Measurements from ENCODE around the gene YKT6. TPM values are rescaled to one million over a fixed set of nuclear protein-coding genes. Genes with fewer than 3 reads are reported as not detected.

Gene YKT6
- total and polyA plus RNA-seq, 2 of the 8 experiments (the other 6 are each of a cell fraction or from before 2014, with no cell fraction given) = 75.3 to 103 TPM

DNA sequence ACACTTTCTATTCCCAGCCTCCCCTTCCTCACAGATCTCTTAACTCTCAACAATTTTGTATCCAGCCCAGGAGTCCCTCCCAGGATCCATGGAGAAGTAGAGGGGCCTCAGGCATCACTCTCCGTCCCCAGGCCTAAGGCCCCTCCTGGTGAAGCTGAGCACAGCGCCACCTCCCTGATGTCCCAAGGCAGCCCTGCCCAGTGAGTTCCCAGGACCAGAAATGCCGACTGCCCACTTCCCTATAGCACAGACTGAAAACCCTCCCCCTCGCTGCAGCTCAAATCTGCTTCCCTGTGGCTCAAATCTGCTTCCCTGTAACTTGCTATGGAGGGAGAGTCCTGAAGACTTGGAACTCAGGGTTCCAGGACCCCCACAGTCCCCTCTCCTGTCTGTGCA, 35.6 kb downstream of the YKT6 start:
- Histone ChIP-seq H3K4me3 (ENCODE audit: extremely low read depth in 1 of 4, insufficient read depth in 2 of 4, low read depth in 3 of 4, low read length in 4 of 4) (no peak overlapping the region), H3K23me2 (ENCODE audit: low read depth, low read length) (no peaks in the 10 kb centered on the region)

More for the DNA sequence above, 35.6 kb downstream of the YKT6 start:
- Histone ChIP-seq H3K79me2 (ENCODE audit: control insufficient read depth in 1 of 2, insufficient read depth in 2 of 2, low read length in 2 of 2) (no peaks in the 10 kb centered on the region), H3K56ac (replicated peaks; ENCODE audit: insufficient read length, low read depth, low read length) (no peak overlapping the region), H3K4ac (replicated peaks; ENCODE audit: insufficient read length, low read depth, low read length) (no peak overlapping the region), H3K9me3 (ENCODE audit: insufficient read depth in 2 of 2, low read depth in 1 of 2, low read length in 1 of 2) (no peaks in the 10 kb centered on the region), H3K9ac (replicated peaks in 1 of 4; ENCODE audit: extremely low read depth in 1 of 4, low read depth in 3 of 4, low read length in 3 of 4) (no peak overlapping the region), H2BK5ac (ENCODE audit: low read depth, low read length) (no peak overlapping the region), H2BK20ac (ENCODE audit: low read length) (no peak overlapping the region), H3K79me1 (ENCODE audit: low read depth, low read length) (no peaks in the 10 kb centered on the region), H2AK5ac (ENCODE audit: low read depth, low read length) (no peak overlapping the region), H3K4me2 (ENCODE audit: insufficient read depth in 1 of 2, low read depth in 2 of 2, low read length in 2 of 2) (no peak overlapping the region), H3K4me1 (replicated peaks in 1 of 4; ENCODE audit: control insufficient read depth in 3 of 4, insufficient read depth in 4 of 4, low read length in 3 of 4) (peaks cover 0 to 2% (median 0%) of the 10 kb centered on the region in 4 experiments; a peak in 2 of 7 replicates), H4K8ac (ENCODE audit: extremely low read depth, insufficient read depth, low read length) (peak overlapping the region; percentile 45; the same call in 1 of the 2 replicates), H3K27me3 (replicated peaks in 1 of 4; ENCODE audit: control insufficient read depth in 3 of 4, extremely low read depth in 1 of 4, insufficient read depth in 3 of 4, low read length in 3 of 4) (no peaks in the 10 kb centered on the region), H3K14ac (ENCODE audit: insufficient read length) (no peak overlapping the region), H2AFZ (ENCODE audit: low read length) (no peak overlapping the region), H3K18ac (ENCODE audit: extremely low read depth, low read length) (no peak overlapping the region), H2BK15ac (ENCODE audit: low read length) (no peak overlapping the region), H3K23ac (ENCODE audit: insufficient read length) (no peak overlapping the region), H4K20me1 (replicated peaks in 1 of 2; ENCODE audit: control insufficient read depth in 1 of 2, insufficient read depth in 2 of 2, low read length in 2 of 2) (no peaks in the 10 kb centered on the region), H3K36me3 (ENCODE audit: control insufficient read depth in 2 of 4, insufficient read depth in 4 of 4, low read length in 3 of 4) (no peaks in the 10 kb centered on the region), H2BK12ac (ENCODE audit: low read depth, low read length) (no peak overlapping the region), H3K27ac (ENCODE audit: low read depth, low read length) (no peak overlapping the region), H2BK120ac (replicated peaks; ENCODE audit: low read depth, low read length) (no peak overlapping the region), H4K5ac (ENCODE audit: insufficient read length, low read depth, low read length) (no peak overlapping the region), H4K91ac (replicated peaks; ENCODE audit: insufficient read length, low read length) (no peak overlapping the region)
- no peak for FAIRE-seq
- CTCF ChIA-PET (ENCODE audit: partially characterized antibody) = interaction anchor here (0.8 to 3.2 kb wide), 15 partner anchors 8 to 218 kb away, joined by 3 to 15 read pairs (median 4); no protein-coding TSS in a partner anchor
- POLR2A ChIA-PET (ENCODE audit: partially characterized antibody) = interaction anchor here (0.8 kb wide), 1 partner anchor 26 kb away, joined by 3 read pairs; no protein-coding TSS in a partner anchor
- TF ChIP-seq PHF8 (conservative IDR thresholded peaks at IDR 0.05; ENCODE audit: low read depth, low read length) (no peak), RXRA (IDR thresholded peaks at IDR 0.05; ENCODE audit: insufficient read depth, low read depth, low read length) (no peak), CEBPB (IDR thresholded peaks at IDR 0.05; ENCODE audit: low read depth, low read length) (no peak), CTCF (IDR thresholded peaks at IDR 0.05; ENCODE audit: control extremely low read depth in 1 of 3, insufficient read depth in 1 of 3, low read depth in 1 of 3, low read length in 3 of 3) (peak in 2 of 3 experiments; percentile 46 to 47; a peak in 3 of 4 replicates), USF2 (IDR thresholded peaks at IDR 0.05; ENCODE audit: low read length) (no peak), RAD21 (IDR thresholded peaks at IDR 0.05 in 1 of 2, conservative IDR thresholded peaks at IDR 0.05 in 1 of 2; ENCODE audit: low read depth in 2 of 2, low read length in 2 of 2) (peak; percentile 14 to 45; a peak in 3 of 4 replicates), RBBP5 (IDR thresholded peaks at IDR 0.05; ENCODE audit: borderline replicate concordance, low read depth, low read length) (no peak)
- WGBS, 2 experiments (ENCODE audit: extremely low coverage in 1 of 2, insufficient coverage in 1 of 2, insufficient read length in 1 of 2, insufficient replicate concordance in 2 of 2, low coverage in 1 of 2, low lambda C conversion rate in 2 of 2, missing lambda C conversion rate in 1 of 2) = 68% methylated on average over 4 of the region's 4 CpGs; no CpG with 5 or more reads in 1 of the 2 experiments
- no peak for DNase-seq (ENCODE audit: low read depth in 1 of 2, low spot score in 2 of 2)

Data from H1 (cell line).